ENCODE data around the gene POLR2E.
"Not testable (repeated sequence)": the region's sequence is repeated elsewhere in the genome, so short reads cannot be mapped to it uniquely, and the experiment has no call there.

The POLR2E gene

DNA sequence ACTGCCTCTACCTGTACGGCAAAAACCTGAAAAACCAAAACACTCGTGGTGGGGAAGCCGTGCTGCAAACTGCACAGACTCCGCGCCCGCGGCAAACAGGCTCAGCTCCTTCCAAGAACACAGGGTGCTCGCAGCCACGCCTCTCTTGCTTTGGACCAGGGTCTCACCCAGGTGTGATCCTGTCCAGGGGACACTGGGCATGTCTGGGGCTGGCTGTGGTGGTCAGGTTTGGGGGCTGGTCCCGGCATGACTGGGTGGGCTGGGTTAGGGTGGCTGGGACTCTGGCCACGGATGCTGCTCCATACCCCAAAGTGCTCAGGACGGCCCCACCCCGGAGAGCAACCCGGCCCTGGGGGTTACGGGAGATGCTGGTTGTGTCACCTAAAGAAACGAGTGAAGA, 22.5 kb upstream of the POLR2E start:
- in situ Hi-C loops (cut with HindIII; ENCODE audit: low pct_ligation_motif_present, low sequenced_read_pairs) = loop anchor here (25.0 kb wide), 1 partner anchor 120 kb away; the partner anchor contains the start of genes ATP5F1D, CBARP and MIDN
- Histone ChIP-seq H3K4me3 (ENCODE audit: low read depth, low read length) (no peak overlapping the region), H3K27ac (no peak overlapping the region), H3K27me3 (replicated peaks) (no peaks in the 10 kb centered on the region), H3K36me3 (replicated peaks) (peaks cover 85% of the 10 kb centered on the region)
- TF ChIP-seq, protein P1, sequence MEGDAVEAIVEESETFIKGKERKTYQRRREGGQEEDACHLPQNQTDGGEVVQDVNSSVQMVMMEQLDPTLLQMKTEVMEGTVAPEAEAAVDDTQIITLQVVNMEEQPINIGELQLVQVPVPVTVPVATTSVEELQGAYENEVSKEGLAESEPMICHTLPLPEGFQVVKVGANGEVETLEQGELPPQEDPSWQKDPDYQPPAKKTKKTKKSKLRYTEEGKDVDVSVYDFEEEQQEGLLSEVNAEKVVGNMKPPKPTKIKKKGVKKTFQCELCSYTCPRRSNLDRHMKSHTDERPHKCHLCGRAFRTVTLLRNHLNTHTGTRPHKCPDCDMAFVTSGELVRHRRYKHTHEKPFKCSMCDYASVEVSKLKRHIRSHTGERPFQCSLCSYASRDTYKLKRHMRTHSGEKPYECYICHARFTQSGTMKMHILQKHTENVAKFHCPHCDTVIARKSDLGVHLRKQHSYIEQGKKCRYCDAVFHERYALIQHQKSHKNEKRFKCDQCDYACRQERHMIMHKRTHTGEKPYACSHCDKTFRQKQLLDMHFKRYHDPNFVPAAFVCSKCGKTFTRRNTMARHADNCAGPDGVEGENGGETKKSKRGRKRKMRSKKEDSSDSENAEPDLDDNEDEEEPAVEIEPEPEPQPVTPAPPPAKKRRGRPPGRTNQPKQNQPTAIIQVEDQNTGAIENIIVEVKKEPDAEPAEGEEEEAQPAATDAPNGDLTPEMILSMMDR (IDR thresholded peaks at IDR 0.05; ENCODE audit: low read depth, low read length, missing control alignments) = no peak
- DNase-seq = no peak

DNA sequence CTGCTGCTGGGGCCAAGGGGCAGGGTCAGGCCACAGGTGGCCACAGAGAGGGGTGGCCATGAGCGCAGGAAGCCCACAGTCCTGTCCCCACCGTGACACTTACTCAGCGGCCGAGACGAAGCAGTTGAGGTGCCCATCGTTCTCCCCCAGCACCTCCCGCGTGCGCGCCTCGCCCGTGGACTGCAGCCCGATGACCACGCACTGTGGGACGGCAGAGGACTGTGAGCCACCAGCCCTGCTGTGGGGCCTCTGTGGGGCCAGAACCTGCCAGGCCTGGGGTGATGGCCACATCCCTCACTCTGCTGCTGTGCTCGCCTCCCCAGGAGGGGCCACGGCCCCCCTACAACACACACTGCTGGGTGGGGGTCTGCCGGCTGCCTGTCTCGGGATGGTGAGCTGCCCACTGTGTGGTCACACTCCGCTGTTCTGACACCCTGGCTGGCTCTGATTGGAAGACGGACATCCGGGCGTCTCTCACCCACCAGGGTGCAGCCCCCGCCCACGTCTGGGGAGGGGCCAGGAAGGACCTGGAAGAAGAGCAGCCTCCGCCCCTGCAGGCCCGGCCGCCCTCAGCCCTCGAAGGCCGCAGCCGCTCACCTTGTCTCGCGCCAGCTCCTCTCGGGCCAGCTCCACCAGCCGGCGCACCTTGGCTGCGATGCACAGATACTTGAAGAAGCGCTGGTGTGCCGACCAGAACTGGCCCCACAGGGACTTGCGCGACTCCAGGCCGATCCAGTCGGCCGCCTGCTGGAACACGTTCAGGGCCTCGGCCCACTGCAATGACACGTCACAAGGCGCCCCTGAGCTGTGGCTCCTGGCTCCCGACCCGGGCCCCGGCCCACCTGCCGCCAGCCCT, 21.8 kb upstream of the POLR2E start:
- no peaks in the 10 kb centered on the region for H3K27me3 ChIP-seq (replicated peaks)
- TF ChIP-seq, protein P1 (IDR thresholded peaks at IDR 0.05; ENCODE audit: low read depth, low read length, missing control alignments) = no peak
- no peak overlapping the region for H3K4me3 ChIP-seq (ENCODE audit: low read depth, low read length)
- no peak for DNase-seq
- peaks cover 85% of the 10 kb centered on the region for H3K36me3 ChIP-seq (replicated peaks)
- in situ Hi-C loops (cut with HindIII; ENCODE audit: low pct_ligation_motif_present, low sequenced_read_pairs) = loop anchor here (25.0 kb wide), 1 partner anchor 120 kb away; the partner anchor contains the start of genes ATP5F1D, CBARP and MIDN
- H3K27ac ChIP-seq = no peak overlapping the region

DNA sequence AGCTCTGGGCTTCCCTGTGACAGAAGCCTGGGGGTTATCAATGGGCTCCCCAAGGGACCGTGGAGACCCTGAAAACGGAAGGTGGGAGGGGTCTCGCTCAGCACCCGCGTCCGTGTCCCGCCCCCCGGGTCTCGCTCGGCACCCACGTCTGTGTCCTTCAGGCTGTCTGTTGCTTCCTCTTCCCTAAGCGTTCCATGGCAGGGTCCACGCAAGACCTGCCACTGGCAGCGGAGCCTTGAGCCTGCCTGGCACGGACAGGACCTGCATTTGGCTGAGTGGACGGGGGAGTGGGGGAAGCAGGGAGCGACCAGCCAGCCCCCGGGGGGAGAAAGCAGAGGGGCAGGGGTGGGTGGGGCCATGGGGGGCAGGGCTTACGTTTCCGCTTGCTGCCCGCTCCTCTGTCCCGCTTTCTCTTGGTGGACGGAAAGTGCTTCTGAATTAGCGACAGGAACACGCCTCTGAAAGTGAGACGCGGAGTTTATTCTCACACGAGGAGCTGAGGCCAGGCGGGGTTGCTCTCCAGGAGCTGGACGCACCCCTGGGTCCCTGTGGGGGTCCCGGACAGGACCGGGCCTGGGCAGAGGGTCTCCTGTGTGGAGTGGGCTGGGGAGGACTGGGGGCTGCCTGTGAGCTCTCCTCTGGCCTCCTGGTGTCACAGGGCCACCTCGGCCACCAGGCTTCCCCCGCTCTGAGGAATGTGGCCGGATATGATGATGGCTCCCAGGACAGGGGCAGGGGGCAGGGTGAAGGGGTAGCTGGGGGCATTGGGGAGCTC, 20.7 kb upstream of the POLR2E start:
- no peak overlapping the region for H3K4me3 ChIP-seq (ENCODE audit: low read depth, low read length)
- no peaks in the 10 kb centered on the region for H3K27me3 ChIP-seq (replicated peaks)
- in situ Hi-C loops (cut with HindIII; ENCODE audit: low pct_ligation_motif_present, low sequenced_read_pairs) = loop anchor here (25.0 kb wide), 1 partner anchor 121 kb away; the partner anchor contains the start of genes ATP5F1D, CBARP and MIDN
- H3K27ac ChIP-seq = no peak overlapping the region
- TF ChIP-seq, protein P1 (IDR thresholded peaks at IDR 0.05; ENCODE audit: low read depth, low read length, missing control alignments) = no peak
- H3K36me3 ChIP-seq (replicated peaks) = peaks cover 81% of the 10 kb centered on the region
- DNase-seq = no peak

DNA sequence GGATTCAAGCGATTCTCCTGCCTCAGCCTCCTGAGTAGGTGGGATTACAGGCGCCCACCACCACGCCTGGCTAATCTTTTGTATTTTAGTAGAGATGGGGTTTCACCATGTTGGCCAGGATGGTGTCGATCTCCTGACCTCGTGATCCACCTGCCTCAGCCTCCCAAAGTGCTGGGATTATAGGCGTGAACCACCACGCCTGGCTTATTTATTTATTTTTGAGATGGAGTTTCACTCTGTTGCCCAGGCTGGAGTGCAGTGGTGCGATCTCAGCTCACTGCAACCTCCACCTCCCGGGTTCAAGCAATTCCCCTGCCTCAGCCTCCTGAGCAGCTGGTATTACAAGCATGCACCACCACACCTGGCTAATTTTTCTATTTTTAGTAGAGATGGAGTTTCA, 19.6 kb upstream of the POLR2E start:
- not testable (repeated sequence) for DNase-seq; H3K27ac ChIP-seq; H3K27me3 ChIP-seq (replicated peaks); H3K4me3 ChIP-seq (ENCODE audit: low read depth, low read length)
- in situ Hi-C loops (cut with HindIII; ENCODE audit: low pct_ligation_motif_present, low sequenced_read_pairs) = loop anchor here (25.0 kb wide), 1 partner anchor 123 kb away; the partner anchor contains the start of genes ATP5F1D, CBARP and MIDN
- peaks cover 76% of the 10 kb centered on the region for H3K36me3 ChIP-seq (replicated peaks)

DNA sequence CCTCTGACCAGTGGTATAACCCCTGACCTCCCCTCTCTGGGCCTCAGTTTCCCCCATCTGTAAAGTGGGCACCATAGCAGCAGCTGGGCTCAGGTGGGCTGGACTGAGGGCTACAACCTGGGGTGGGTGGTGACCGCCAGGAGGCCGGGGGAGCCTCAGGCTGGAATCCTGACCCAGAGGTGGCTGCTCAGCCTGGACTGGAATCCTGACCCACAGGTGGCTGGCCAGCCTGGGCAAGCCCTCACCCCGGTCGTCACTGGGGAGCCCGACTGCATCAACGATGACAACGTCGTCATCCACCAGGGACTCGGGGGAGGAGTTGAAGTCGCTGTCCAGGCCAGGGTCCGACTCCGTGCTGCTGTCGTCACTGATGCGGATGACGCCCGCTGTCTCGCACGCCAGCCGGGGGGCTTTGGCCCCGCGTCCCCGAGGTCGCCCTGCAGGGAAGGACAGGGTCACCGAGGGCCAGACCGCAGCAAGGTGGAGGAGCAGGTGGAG, 18.9 kb upstream of the POLR2E start:
- in situ Hi-C loops (cut with HindIII; ENCODE audit: low pct_ligation_motif_present, low sequenced_read_pairs) = loop anchor here (25.0 kb wide), 1 partner anchor 123 kb away; the partner anchor contains the start of genes ATP5F1D, CBARP and MIDN
- Histone ChIP-seq H3K27ac (no peak overlapping the region), H3K36me3 (replicated peaks) (peaks cover 75% of the 10 kb centered on the region), H3K4me3 (ENCODE audit: low read depth, low read length) (no peak overlapping the region), H3K27me3 (replicated peaks) (no peaks in the 10 kb centered on the region)
- DNase-seq = no peak
- TF ChIP-seq, protein P1 (IDR thresholded peaks at IDR 0.05; ENCODE audit: low read depth, low read length, missing control alignments) = no peak
